ENCODE data around the gene KIAA1217.

GRCh38 chr10:24465891-24466818 lies 257.2 kb downstream of the KIAA1217 start:
- TF ChIP-seq CTCF (IDR thresholded peaks at IDR 0.05), result no peak
- no peak for TF ChIP-seq MAX (IDR thresholded peaks at IDR 0.05; ENCODE audit: low read depth)
- peak in 1 of 2 experiments; percentile 16; a peak in 1 of 4 replicates for TF ChIP-seq EP300 (IDR thresholded peaks at IDR 0.05; ENCODE audit: borderline replicate concordance in 1 of 2, low read depth in 1 of 2, low read length in 1 of 2)
